IPS DF 6.9 (cell line): ENCODE results near the gene GPX6.
"Not testable (repeated sequence)": the region's sequence is repeated elsewhere in the genome, so short reads cannot be mapped to it uniquely, and the experiment has no call there.

Source experiments
- DNase-seq: peaks from one replicate; pipeline ENCODE4 v3.0.0-alpha.2; 2013; ENCODE audit warnings: low read depth, low spot score
- H3K27ac ChIP-seq: one replicate; pipeline ENCODE4 v1.5.1; 2013; ENCODE audit warnings: low read length, control low read depth
- H3K27me3 ChIP-seq: 2 replicates; pipeline ENCODE4 v1.6.1; 2013; ENCODE audit warnings: mild to moderate bottlenecking, low read length; ENCODE audit not compliant: control insufficient read depth, insufficient read depth
- H3K36me3 ChIP-seq: 2 replicates; pipeline ENCODE4 v1.6.1; 2013; ENCODE audit warnings: low read length; ENCODE audit not compliant: control insufficient read depth, insufficient read depth
- H3K4me1 ChIP-seq: 2 replicates; pipeline ENCODE4 v1.6.1; 2013; ENCODE audit warnings: low read length; ENCODE audit not compliant: control insufficient read depth, insufficient read depth
- H3K4me3 ChIP-seq: 2 replicates; pipeline ENCODE4 v1.5.1; 2013; ENCODE audit warnings: mild to moderate bottlenecking, low read length
- H3K9me3 ChIP-seq: 2 replicates; pipeline ENCODE4 v1.6.1; 2013; ENCODE audit warnings: low read length, inconsistent platforms; ENCODE audit not compliant: control insufficient read depth, insufficient read depth
- WGBS: extraction: QIAGEN DNeasy Blood & Tissue Kit; methylation state at CpG from one replicate; pipeline ENCODE4 v1.1.7; 2013; ENCODE audit warnings: mixed read lengths, missing lambda C conversion rate; ENCODE audit not compliant: insufficient read length, insufficient coverage; 5-methylcytosine and 5-hydroxymethylcytosine counted together

Gene GPX6

GRCh38 chr6:28525496-28526039, 10.0 kb upstream of the GPX6 start, which contains the start of gene GPX5:
TSS of gene GPX5 (plus strand) at chr6:28525881. CDS start at chr6:28526014, 133 bp downstream.
- H3K27me3 ChIP-seq = no peaks in the 10 kb centered on the region
- H3K9me3 ChIP-seq = no peaks in the 10 kb centered on the region
- H3K4me1 ChIP-seq = no peaks in the 10 kb centered on the region
- H3K36me3 ChIP-seq = no peaks in the 10 kb centered on the region
- no peak within 1 kb of the TSS for H3K27ac ChIP-seq
- WGBS = no CpG with 5 or more reads among the region's 10 CpGs
- no peak within 1 kb of the TSS for H3K4me3 ChIP-seq
- no peak for DNase-seq

GRCh38 chr6:28523241-28523622, 7.6 kb upstream of the GPX6 start:
- no peak overlapping the region for H3K4me3 ChIP-seq
- DNase-seq = no peak
- no peaks in the 10 kb centered on the region for H3K4me1 ChIP-seq
- H3K27me3 ChIP-seq = no peaks in the 10 kb centered on the region
- no CpG with 5 or more reads among the region's 3 CpGs for WGBS
- H3K9me3 ChIP-seq = no peaks in the 10 kb centered on the region
- H3K27ac ChIP-seq = no peak overlapping the region
- H3K36me3 ChIP-seq = no peaks in the 10 kb centered on the region

- no peak for DNase-seq
- H3K36me3 ChIP-seq = no peaks in the 10 kb centered on the region
- H3K27ac ChIP-seq = no peak overlapping the region
- H3K4me3 ChIP-seq = no peak overlapping the region
- H3K27me3 ChIP-seq = no peaks in the 10 kb centered on the region
- no peaks in the 10 kb centered on the region for H3K9me3 ChIP-seq
- no peaks in the 10 kb centered on the region for H3K4me1 ChIP-seq
Measured at GRCh38 chr6:28522594-28523240, 7.1 kb upstream of the GPX6 start.

- no CpG with 5 or more reads among the region's 2 CpGs for WGBS
- H3K9me3 ChIP-seq = no peaks in the 10 kb centered on the region
- no peaks in the 10 kb centered on the region for H3K27me3 ChIP-seq
- DNase-seq = no peak
- H3K4me3 ChIP-seq = no peak overlapping the region
- no peaks in the 10 kb centered on the region for H3K36me3 ChIP-seq
- H3K27ac ChIP-seq = no peak overlapping the region
- no peaks in the 10 kb centered on the region for H3K4me1 ChIP-seq
Measured at GRCh38 chr6:28517964-28518363, 2.4 kb upstream of the GPX6 start.

GRCh38 chr6:28512387-28512786, 3.2 kb downstream of the GPX6 start:
- H3K27me3 ChIP-seq, H3K4me1 ChIP-seq, H3K9me3 ChIP-seq, H3K27ac ChIP-seq, H3K4me3 ChIP-seq, DNase-seq, H3K36me3 ChIP-seq: not testable (repeated sequence)
- no CpG with 5 or more reads among the region's 8 CpGs for WGBS

GRCh38 chr6:28511628-28512300, 3.8 kb downstream of the GPX6 start:
- H3K36me3 ChIP-seq = no peaks in the 10 kb centered on the region
- H3K27me3 ChIP-seq = no peaks in the 10 kb centered on the region
- H3K27ac ChIP-seq = no peak overlapping the region
- no peak overlapping the region for H3K4me3 ChIP-seq
- DNase-seq = no peak
- H3K9me3 ChIP-seq = no peaks in the 10 kb centered on the region
- WGBS = no CpG with 5 or more reads among the region's 51 CpGs
- H3K4me1 ChIP-seq = peaks cover 2% of the 10 kb centered on the region

- no CpG with 5 or more reads among the region's 4 CpGs for WGBS
- Histone ChIP-seq H3K27me3 (no peaks in the 10 kb centered on the region), H3K27ac (no peak overlapping the region), H3K4me3 (no peak overlapping the region), H3K9me3 (no peaks in the 10 kb centered on the region), H3K4me1 (peaks cover 3% of the 10 kb centered on the region), H3K36me3 (no peaks in the 10 kb centered on the region)
- no peak for DNase-seq
Measured at GRCh38 chr6:28506807-28507475, 8.7 kb downstream of the GPX6 start.

GRCh38 chr6:28505733-28506132, 9.9 kb downstream of the GPX6 start:
- no peak for DNase-seq
- H3K9me3 ChIP-seq = no peaks in the 10 kb centered on the region
- peaks cover 3% of the 10 kb centered on the region for H3K4me1 ChIP-seq
- no peaks in the 10 kb centered on the region for H3K27me3 ChIP-seq
- H3K27ac ChIP-seq = no peak overlapping the region
- H3K4me3 ChIP-seq = no peak overlapping the region
- no CpG with 5 or more reads among the region's 1 CpG for WGBS
- H3K36me3 ChIP-seq = no peaks in the 10 kb centered on the region

GRCh38 chr6:28502709-28503305, 12.8 kb downstream of the GPX6 start:
- not testable (repeated sequence) for H3K36me3 ChIP-seq, H3K9me3 ChIP-seq, H3K4me3 ChIP-seq, H3K27me3 ChIP-seq, DNase-seq, H3K4me1 ChIP-seq, H3K27ac ChIP-seq
- no CpG with 5 or more reads among the region's 7 CpGs for WGBS

GRCh38 chr6:28502136-28502535, 13.5 kb downstream of the GPX6 start:
- not testable (repeated sequence) for H3K36me3 ChIP-seq, DNase-seq, H3K4me3 ChIP-seq, H3K4me1 ChIP-seq, H3K27ac ChIP-seq, H3K27me3 ChIP-seq, H3K9me3 ChIP-seq
- WGBS = no CpG with 5 or more reads among the region's 35 CpGs
